DMS114 treated with DMSO at 0.1 percent for 48 hours (cell line): ENCODE results near the gene TSPEAR.
"Not testable (repeated sequence)": the region's sequence is repeated elsewhere in the genome, so short reads cannot be mapped to it uniquely, and the experiment has no call there.

Source experiments
- DNase-seq: peaks from one replicate; lab custom pipeline; 2025; ENCODE audit not compliant: unreplicated experiment; lab: John Stamatoyannopoulos, UW

The TSPEAR gene

GRCh38 chr21:44656868-44657267 lies 54.5 kb downstream of the TSPEAR start:
- DNase-seq, result no peak

- DNase-seq, result no peak
These were observed 56.7 kb downstream of the TSPEAR start, which contains the start of gene KRTAP12-4 for GRCh38 chr21:44654576-44655175. Gene KRTAP12-4, minus strand, starts transcription at chr21:44654659. Its CDS starts 45 bp downstream, at chr21:44654614.

DNA sequence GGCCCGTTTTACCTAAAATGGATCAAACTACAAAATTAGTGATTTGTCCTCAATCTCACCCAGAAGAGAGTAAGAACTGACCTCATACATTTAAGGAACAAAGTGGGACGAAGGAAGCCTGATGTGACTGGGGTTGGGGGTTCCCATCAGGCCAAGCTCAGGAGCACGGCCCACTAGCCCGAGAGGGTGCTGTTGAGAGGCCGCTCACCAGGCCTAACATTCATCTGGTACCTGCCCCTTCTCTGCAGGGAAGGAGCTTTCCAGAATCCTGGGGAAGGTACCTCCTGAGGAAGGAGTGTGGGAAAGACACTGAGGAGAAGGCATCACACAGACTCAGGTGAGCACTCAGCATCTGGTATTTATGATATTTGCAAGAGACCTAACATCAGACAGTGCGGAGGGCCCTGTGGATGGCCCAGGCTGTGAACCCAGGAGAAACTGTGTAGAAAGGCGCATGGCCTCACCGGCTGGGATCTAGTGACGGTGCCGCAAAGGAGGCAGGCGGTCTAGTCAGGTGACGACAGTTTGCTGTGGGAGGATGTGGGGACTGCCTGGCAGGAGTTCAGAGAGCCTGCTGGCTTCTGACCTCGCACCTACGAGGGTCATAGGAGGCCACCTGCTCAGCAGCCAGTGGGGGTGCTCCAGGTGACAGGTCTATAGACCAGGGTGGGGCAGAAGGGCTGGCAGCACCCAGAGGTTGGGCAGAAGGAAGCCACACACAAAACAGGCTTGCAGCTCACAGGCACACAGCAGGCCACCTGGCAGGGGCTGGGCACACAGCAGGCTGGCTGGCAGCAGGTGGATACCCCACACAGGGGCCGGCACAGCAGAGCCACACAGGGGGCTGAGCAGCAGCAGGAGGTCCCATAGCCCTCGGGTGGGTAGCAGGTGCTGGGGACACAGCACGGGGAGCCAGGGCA lies 57.5 kb downstream of the TSPEAR start:
- no peak for DNase-seq

DNA sequence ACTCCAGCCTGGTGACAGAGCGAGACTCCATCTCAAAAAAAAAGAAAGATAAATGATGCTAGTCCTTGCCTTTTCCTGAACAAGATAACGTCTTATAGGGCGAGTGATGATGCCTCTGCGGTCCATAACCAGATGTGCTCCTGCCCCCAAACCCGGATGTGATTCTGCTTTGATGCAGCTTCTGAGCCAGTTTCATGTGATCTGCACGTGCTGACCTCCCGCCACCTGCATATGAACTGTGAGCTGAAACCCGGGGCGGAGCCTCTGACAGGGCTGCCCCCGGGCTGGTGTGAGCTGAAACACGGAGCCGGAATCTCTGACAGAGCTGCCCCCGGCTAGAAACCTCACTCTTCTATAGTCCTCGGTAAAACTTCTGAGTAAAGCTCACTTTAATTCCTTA lies 58.2 kb downstream of the TSPEAR start:
- no peak for DNase-seq

- DNase-seq, result no peak
These were observed 60.2 kb downstream of the TSPEAR start for GRCh38 chr21:44650973-44651675.

- DNase-seq, result no peak
These were observed 61.0 kb downstream of the TSPEAR start for GRCh38 chr21:44650265-44650972.

DNA sequence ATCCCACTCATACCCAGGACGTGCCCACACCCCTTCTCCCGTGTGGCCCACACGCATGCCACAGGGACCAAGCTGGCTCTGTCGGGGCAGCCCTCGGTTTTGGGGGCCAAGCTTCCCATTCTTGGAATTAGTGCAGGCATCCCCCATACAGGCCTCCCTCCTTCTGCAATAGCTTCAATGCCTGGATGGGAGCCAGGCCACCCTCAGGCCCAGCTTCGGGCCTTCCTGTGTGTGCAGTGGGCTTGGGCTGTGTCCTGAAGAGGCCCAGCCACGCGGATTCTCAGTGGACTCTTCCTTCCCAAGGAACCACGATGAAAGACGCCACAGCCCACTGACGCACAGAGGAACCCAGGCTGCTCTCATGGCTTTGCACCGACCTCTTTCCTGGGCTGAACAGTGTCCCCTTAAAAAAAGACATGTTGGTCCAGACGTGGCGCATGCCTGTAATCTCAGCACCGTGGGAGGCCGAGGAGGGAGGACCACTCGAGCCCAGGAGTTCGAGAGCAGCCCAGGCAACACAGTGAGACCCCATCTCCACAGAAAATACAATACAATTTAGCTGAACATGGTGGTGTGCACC lies 61.8 kb downstream of the TSPEAR start:
- no peak for DNase-seq

DNA sequence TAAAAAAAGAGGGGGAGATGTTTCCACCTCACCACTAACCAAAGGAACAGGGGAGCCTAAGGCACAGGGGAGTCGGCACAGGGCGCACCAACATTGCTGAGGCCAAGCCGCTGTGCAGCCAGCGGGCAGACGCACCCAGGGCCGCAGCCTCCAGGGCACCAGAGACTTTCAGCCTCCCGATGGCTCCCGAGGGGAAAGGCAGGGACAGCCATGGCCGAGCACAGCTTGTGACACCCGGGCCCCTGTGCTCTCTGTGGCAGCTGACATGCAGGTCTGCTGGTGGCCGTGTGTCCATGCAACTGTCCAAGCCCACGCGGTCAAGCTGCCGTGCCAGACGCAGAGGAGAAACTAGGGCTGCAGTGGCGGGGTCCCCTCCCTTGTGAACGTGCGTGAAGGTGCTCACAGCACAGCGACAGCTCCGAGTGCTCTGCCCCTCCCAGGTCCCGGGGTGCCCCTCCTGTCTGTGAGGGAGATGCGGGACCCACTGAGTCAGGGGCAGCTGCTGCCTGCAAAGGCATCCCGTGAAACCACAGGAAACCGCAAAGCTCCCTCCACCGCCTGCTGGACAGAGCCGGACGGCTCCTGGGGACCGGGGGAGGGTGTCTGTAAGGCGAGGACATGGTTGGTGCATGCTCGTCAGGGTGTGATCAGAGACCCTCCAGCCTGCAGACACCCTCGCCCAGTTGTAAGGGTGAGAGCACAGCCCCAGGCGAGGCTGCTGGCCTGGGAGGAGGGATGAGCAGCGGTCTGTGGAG lies 62.6 kb downstream of the TSPEAR start:
- DNase-seq, result no peak

- DNase-seq, result no peak
These were observed 64.2 kb downstream of the TSPEAR start for GRCh38 chr21:44647222-44647552.

DNA sequence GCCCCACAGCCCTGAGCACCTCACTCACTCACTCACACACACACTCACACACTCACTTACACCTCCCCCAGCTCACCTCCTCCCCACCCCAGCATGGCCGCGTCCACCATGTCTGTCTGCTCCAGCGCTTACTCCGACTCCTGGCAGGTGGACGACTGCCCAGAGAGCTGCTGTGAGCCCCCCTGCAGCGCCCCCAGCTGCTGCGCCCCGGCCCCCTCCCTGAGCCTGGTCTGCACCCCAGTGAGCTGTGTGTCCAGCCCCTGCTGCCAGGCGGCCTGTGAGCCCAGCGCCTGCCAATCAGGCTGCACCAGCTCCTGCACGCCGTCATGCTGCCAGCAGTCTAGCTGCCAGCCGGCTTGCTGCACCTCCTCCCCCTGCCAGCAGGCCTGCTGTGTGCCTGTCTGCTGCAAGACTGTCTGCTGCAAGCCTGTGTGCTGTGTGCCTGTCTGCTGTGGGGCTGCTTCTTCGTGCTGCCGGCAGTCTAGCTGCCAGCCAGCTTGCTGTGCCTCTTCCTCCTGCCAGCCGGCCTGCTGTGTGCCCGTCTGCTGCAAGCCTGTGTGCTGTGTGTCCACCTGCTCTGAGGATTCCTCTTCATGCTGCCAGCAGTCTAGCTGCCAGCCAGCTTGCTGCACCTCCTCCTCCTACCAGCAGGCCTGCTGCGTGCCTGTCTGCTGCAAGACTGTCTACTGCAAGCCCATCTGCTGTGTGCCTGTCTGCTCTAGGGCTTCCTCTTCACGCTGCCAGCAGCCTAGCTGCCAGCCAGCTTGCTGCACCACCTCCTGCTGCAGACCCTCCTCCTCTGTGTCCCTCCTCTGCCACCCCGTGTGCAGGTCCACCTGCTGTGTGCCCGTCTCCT lies 64.8 kb downstream of the TSPEAR start, which contains the start of gene KRTAP10-11:
Gene KRTAP10-11 (plus strand): TSS at position 49 of the 856 bp plus-strand sequence. CDS start 45 bp downstream, at position 94.
- DNase-seq, result not testable (repeated sequence)

- DNase-seq, result no peak
These were observed 66.5 kb downstream of the TSPEAR start for GRCh38 chr21:44644878-44645277.

DNA sequence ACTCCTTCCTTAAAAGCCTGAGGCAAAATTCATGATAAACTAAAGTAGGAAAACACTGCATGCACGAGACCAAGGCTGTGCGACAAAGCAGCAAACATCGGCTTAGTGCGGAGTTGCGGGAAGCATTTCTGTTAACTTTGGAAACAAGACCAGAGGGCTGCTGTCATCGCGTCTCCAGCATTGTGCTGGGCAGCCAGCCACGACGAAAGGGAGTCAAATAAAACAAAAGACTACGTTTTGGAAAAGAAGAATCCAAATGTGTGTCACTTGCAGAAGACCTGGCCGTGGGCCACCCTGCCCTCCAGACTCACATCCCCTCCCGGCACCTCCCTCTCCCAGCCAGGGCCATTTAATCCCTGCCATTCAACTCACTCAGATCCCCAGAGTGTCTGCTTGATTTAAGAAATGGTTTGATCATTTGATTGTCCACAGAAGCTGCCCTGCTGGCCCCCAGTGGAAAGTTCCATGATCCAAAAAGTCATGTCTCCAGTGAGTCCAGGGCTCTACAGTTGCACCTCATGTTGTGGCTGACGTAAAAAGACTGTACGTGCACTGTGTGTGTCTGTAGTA lies 67.5 kb downstream of the TSPEAR start:
- DNase-seq, result no peak

DNA sequence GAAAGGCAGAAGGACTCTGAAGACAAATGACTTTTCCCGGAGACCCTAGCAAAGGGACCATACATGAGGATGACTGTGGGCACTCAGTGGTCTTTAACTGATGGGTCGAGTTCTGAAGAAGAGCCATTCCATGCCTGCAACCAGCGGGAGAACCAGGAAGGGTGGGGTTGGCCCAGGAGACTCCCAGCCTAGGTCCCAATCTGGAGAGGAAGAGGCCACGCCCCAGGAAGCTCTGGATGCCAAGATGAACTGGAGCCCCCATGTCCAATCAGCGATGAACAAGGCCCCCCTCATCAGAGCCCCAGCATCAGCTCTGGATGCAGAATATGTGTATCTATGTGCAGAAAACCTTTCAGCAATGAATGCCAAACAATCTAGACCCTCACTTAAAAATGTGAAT lies 70.6 kb downstream of the TSPEAR start:
- DNase-seq, result no peak

GRCh38 chr21:44639331-44639655 lies 72.1 kb downstream of the TSPEAR start:
- DNase-seq, result no peak

DNA sequence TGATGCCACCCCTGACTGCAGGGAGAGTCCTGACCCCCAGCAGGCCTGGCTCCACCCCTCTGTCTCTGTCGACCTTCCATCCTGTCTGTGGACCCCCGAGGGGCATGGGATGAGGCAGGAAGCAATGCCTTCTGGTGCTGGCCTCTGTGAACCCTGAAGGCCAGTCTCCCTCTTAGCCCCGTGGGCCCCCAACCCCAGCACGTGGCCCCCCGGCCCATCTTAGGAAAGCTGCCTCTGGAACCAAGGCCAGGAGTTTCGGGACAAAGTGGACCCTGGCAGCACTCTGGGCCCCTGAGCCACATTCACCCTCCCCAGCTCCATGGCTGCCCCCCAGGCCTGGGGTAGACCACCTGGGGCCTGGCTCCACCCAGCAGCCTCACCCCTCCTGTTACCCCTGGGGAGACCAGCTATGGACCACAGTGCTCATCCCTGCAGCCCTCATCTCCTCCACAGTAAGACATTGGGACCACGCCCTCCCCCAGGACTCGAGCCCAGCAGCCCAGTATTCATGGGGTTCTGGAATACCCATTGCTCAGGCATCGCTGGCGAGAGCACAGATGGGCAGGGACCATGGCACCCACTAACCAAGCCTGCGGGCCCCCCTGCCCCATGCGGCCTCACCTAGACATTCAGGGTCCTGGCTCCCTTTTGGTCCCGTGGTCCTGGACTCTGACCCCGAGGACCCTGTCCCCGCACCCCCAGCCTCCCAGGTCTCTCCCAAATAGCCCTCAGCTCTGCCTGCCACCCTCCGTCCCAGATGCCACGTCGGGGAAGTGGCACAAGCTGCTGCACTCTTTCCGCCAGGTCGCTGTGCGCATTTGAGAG lies 72.7 kb downstream of the TSPEAR start:
- DNase-seq, result not testable (repeated sequence)

- not testable (repeated sequence) for DNase-seq
These were observed 73.5 kb downstream of the TSPEAR start for GRCh38 chr21:44637851-44638348.

DNA sequence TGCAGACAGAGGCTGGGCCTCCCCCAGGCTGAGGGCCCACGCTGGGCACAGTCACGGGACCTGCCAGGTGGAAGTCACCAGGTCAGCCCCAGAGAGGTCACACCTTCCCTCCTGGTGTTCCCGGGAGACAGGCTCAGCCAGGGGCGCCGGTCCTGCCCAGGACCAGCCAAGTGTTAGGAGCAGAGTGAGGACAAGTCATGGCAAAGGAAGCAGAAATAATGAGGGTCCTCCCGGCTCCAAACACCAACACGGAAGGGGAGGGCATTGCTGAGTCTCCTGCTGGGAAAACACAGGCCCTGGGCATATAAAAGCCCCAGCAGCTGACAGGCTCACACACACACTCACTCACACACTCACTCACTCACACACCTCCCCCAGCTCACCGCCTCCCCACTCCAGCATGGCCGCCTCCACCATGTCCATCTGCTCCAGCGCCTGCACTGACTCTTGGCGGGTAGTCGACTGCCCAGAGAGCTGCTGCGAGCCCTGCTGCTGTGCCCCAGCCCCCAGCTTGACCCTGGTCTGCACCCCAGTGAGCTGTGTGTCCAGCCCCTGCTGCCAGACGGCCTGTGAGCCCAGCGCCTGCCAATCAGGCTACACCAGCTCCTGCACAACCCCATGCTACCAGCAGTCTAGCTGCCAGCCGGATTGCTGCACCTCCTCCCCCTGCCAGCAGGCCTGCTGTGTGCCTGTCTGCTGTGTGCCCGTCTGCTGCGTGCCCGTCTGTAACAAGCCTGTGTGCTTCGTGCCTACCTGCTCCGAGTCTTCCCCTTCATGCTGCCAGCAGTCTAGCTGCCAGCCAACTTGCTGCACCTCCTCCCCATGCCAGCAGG lies 74.1 kb downstream of the TSPEAR start, which contains the start of gene KRTAP10-10:
Gene KRTAP10-10 (plus strand): TSS at position 339 of the 833 bp plus-strand sequence. CDS start 62 bp downstream, at position 401.
- DNase-seq, result no peak
